ENCODE results near the gene EZR. TPM values are rescaled to one million over a fixed set of nuclear protein-coding genes. Genes with fewer than 3 reads are reported as not detected.
A peak's percentile ranks its signal among the peaks of the same experiment; 100 is the strongest.

The EZR gene
- total and polyA plus RNA-seq, 2 of the 13 experiments (the other 11 are each of a cell fraction or from before 2014, with no cell fraction given): 34.7 to 60.3 TPM

- TF ChIP-seq ARID3A (IDR thresholded peaks at IDR 0.05; ENCODE audit: low read depth, low read length): no peak
- no peak for TF ChIP-seq BATF2 (CRISPR knock-in tag; IDR thresholded peaks at IDR 0.05)
- peak; percentile 17 for TF ChIP-seq ASH2L (IDR thresholded peaks at IDR 0.05; ENCODE audit: insufficient read length, low read depth, low read length)
- TF ChIP-seq ZBTB40 (IDR thresholded peaks at IDR 0.05): no peak
- no peak for TF ChIP-seq ZBTB40 (CRISPR knock-in tag; IDR thresholded peaks at IDR 0.05)
- TF ChIP-seq FOXK2 (IDR thresholded peaks at IDR 0.05): no peak
- TF ChIP-seq CBFB (CRISPR knock-in tag; IDR thresholded peaks at IDR 0.05): no peak
- no peak for TF ChIP-seq JUND (CRISPR knock-in tag; IDR thresholded peaks at IDR 0.05)
- peak; percentile 7; the same call in 1 of the 2 replicates for TF ChIP-seq NFKB2 (CRISPR knock-in tag; IDR thresholded peaks at IDR 0.05; ENCODE audit: borderline replicate concordance)
- TF ChIP-seq ZBTB7A (CRISPR knock-in tag; IDR thresholded peaks at IDR 0.05): no peak
- no peak for TF ChIP-seq SRF (IDR thresholded peaks at IDR 0.05; ENCODE audit: low read depth, low read length)
- no peak for TF ChIP-seq ZNF558 (CRISPR knock-in tag; IDR thresholded peaks at IDR 0.05; ENCODE audit: borderline replicate concordance)
- TF ChIP-seq JARID2 (CRISPR knock-in tag; IDR thresholded peaks at IDR 0.05; ENCODE audit: insufficient replicate concordance): no peak
- TF ChIP-seq SNAPC2 (CRISPR knock-in tag; IDR thresholded peaks at IDR 0.05): no peak
- no peak for TF ChIP-seq ZNF362 (CRISPR knock-in tag; IDR thresholded peaks at IDR 0.05; ENCODE audit: borderline replicate concordance)
- TF ChIP-seq KMT2A (CRISPR knock-in tag; IDR thresholded peaks at IDR 0.05): peak; percentile 57
- no peak for TF ChIP-seq CCDC6 (CRISPR knock-in tag; IDR thresholded peaks at IDR 0.05)
Measured at GRCh38 chr6:158818581-158819212, 471 bp downstream of the EZR start (continued).
